HEK293 (cell line): ENCODE data around the gene FSTL4.

Source experiments
- CTCF ChIA-PET: fragments of 350-600 bp; formaldehyde crosslinking; extraction: SDS; loops from one replicate; lab custom pipeline; 2021; ENCODE audit warnings: antibody characterized with exemption; lab: Yijun Ruan, JAX
- POLR2A ChIA-PET: fragments of 300-600 bp; formaldehyde crosslinking; extraction: SDS; loops from one replicate; lab custom pipeline; 2020; ENCODE audit warnings: antibody characterized with exemption, inconsistent platforms; lab: Yijun Ruan, JAX
- H3K27ac ChIP-seq: fragments of 200-500 bp; sonication (Bioruptor generic); 2 replicates; pipeline ENCODE4 v1.5.1; 2014; ENCODE audit warnings: low read depth, low read length, control low read depth, inconsistent platforms; ENCODE audit errors: extremely low read depth
- H3K36me3 ChIP-seq, 2 experiments: fragments of 200-500 bp in 1 of 2; sonication (Bioruptor generic) in 1 of 2; 1 replicate in 1 of 2; 2 replicates in 1 of 2; pipeline ENCODE4 v1.5.1; 2014 to 2017; ENCODE audit warnings: inconsistent platforms in 2 of 2, low read length in 2 of 2; ENCODE audit not compliant: control insufficient read depth in 2 of 2, insufficient read depth in 1 of 2
- H3K4me1 ChIP-seq: fragments of 200-500 bp; sonication (Bioruptor generic); 2 replicates; pipeline ENCODE4 v1.5.1; 2014; ENCODE audit warnings: mild to moderate bottlenecking, low read length, inconsistent platforms; ENCODE audit not compliant: control insufficient read depth, insufficient read depth
- H3K4me3 ChIP-seq: 2 replicates; pipeline ENCODE4 v1.5.1; 2011; ENCODE audit warnings: low read depth, mild to moderate bottlenecking, control low read depth, low read length, moderate library complexity
- H3K9me3 ChIP-seq: fragments of 200-500 bp; sonication (Bioruptor generic); 2 replicates; pipeline ENCODE4 v1.5.1; 2014; ENCODE audit warnings: low read depth, low read length, inconsistent platforms; ENCODE audit not compliant: control insufficient read depth, insufficient read depth
- INSM2 ChIP-seq: fragments of 450-650 bp; formaldehyde crosslinking; IDR thresholded peaks from 2 replicates; pipeline ENCODE4 v1.5.1; 2016; ENCODE audit warnings: missing biosample characterization, missing genetic modification characterization
- PRDM2 ChIP-seq: fragments of 450-650 bp; formaldehyde crosslinking; IDR thresholded peaks from 2 replicates; pipeline ENCODE4 v1.5.1; 2016; ENCODE audit warnings: missing biosample characterization, missing genetic modification characterization, borderline replicate concordance
- PRDM4 ChIP-seq: fragments of 450-650 bp; formaldehyde crosslinking; IDR thresholded peaks from 2 replicates; pipeline ENCODE4 v1.5.1; 2017; ENCODE audit warnings: missing biosample characterization, missing genetic modification characterization
- SP3 ChIP-seq: fragments of 450-650 bp; formaldehyde crosslinking; IDR thresholded peaks from 2 replicates; pipeline ENCODE4 v1.5.1; 2016; ENCODE audit warnings: missing biosample characterization, missing genetic modification characterization
- ZBTB49 ChIP-seq: fragments of 450-650 bp; formaldehyde crosslinking; IDR thresholded peaks from 2 replicates; pipeline ENCODE4 v1.5.1; 2016; ENCODE audit warnings: missing biosample characterization, missing genetic modification characterization, low read depth
- ZBTB6 ChIP-seq: fragments of 450-650 bp; formaldehyde crosslinking; IDR thresholded peaks from 2 replicates; pipeline ENCODE4 v1.5.1; 2017; ENCODE audit warnings: missing biosample characterization, missing genetic modification characterization
- ZNF26 ChIP-seq: fragments of 450-650 bp; formaldehyde crosslinking; IDR thresholded peaks from 2 replicates; pipeline ENCODE4 v1.5.1; 2016; ENCODE audit warnings: missing biosample characterization, missing genetic modification characterization
- ZNF324 ChIP-seq: fragments of 450-650 bp; formaldehyde crosslinking; IDR thresholded peaks from 2 replicates; pipeline ENCODE4 v1.5.1; 2016; ENCODE audit warnings: missing biosample characterization, missing genetic modification characterization
- ZNF585B ChIP-seq: fragments of 450-650 bp; formaldehyde crosslinking; IDR thresholded peaks from 2 replicates; pipeline ENCODE4 v1.5.1; 2016; ENCODE audit warnings: missing biosample characterization, missing genetic modification characterization
- ZNF843 ChIP-seq: fragments of 450-650 bp; formaldehyde crosslinking; IDR thresholded peaks from 2 replicates; pipeline ENCODE4 v1.5.1; 2016; ENCODE audit warnings: missing biosample characterization, missing genetic modification characterization

Gene FSTL4

GRCh38 chr5:133531594-133531993 is 80.7 kb downstream of the FSTL4 start (continued):
- TF ChIP-seq ZNF843 (tag by site-specific recombination): no peak
- no peak for TF ChIP-seq ZNF585B
- no peak for TF ChIP-seq ZNF324

- ChIA-PET POLR2A (no interaction called here), CTCF (interaction anchor here (1.0 kb wide), 2 partner anchors 13 to 32 kb away, joined by 4 read pairs; no protein-coding TSS in a partner anchor)
- no peaks in the 10 kb centered on the region for H3K36me3 ChIP-seq
- H3K9me3 ChIP-seq: no peaks in the 10 kb centered on the region
- no peak overlapping the region for H3K4me3 ChIP-seq
- no peak overlapping the region for H3K27ac ChIP-seq
- no peaks in the 10 kb centered on the region; the same call in 1 of the 2 replicates for H3K4me1 ChIP-seq
- no peak for TF ChIP-seq PRDM4 (tag by site-specific recombination)
- TF ChIP-seq ZBTB6 (tag by site-specific recombination): no peak
- no peak for TF ChIP-seq ZNF26 (tag by site-specific recombination)
- no peak for TF ChIP-seq SP3 (tag by site-specific recombination)
- no peak for TF ChIP-seq ZNF324
- TF ChIP-seq ZBTB49 (tag by site-specific recombination): no peak
- TF ChIP-seq INSM2 (tag by site-specific recombination): no peak
- TF ChIP-seq PRDM2 (tag by site-specific recombination): no peak
These were observed 81.2 kb downstream of the FSTL4 start for GRCh38 chr5:133531178-133531577.
